Endothelial cell of umbilical vein (primary cell): ENCODE data around the gene CARD11. TPM values are rescaled to one million over a fixed set of nuclear protein-coding genes. Genes with fewer than 3 reads are reported as not detected.

Experiments
- BruUV-seq: library from RNA; stranded (reverse); fragments of 400-500 nt; replicated peaks from 2 replicates; lab custom pipeline; 2021; lab: Mats Ljungman, UMichigan
- CTCF ChIA-PET: fragments of 300-600, 350-600 bp; sonication (Branson Sonifier 250); formaldehyde crosslinking; loops from one replicate; lab custom pipeline; 2021; ENCODE audit warnings: antibody characterized with exemption, inconsistent platforms; lab: Charles Lee
- POLR2A ChIA-PET: fragments of 300-600, 350-600 bp; sonication (Branson Sonifier 250); formaldehyde crosslinking; loops from one replicate; lab custom pipeline; 2021; ENCODE audit warnings: antibody characterized with exemption, inconsistent platforms; lab: Charles Lee
- DNase-seq: peaks from one replicate; pipeline ENCODE4 v3.0.0-alpha.2; 2011; ENCODE audit warnings: low read depth, low spot score
- FAIRE-seq: peaks from 2 replicates; lab custom pipeline; 2011; peaks lifted over from hg19 to GRCh38; lab: Jason Lieb, UNC
- H2AFZ ChIP-seq: 2 replicates; pipeline ENCODE4 v1.6.0; 2012; ENCODE audit warnings: low read depth, low read length, control low read depth, inconsistent platforms
- H3K27ac ChIP-seq: 2 replicates; pipeline ENCODE4 v1.5.1; 2011; ENCODE audit warnings: low read depth, mild to moderate bottlenecking, control low read depth, low read length, moderate library complexity; ENCODE audit not compliant: insufficient read depth
- H3K27me3 ChIP-seq, 2 experiments: 2 replicates each; pipeline versions ENCODE4 v1.6.0 to v1.6.1; 2011; ENCODE audit warnings: low read length in 2 of 2, mixed read lengths in 1 of 2; ENCODE audit not compliant: control insufficient read depth in 2 of 2, insufficient read depth in 2 of 2
- H3K36me3 ChIP-seq, 2 experiments: 2 replicates in 1 of 2; 3 replicates in 1 of 2; pipeline ENCODE4 v1.5.1; 2011; ENCODE audit warnings: low read length in 2 of 2, mild to moderate bottlenecking in 1 of 2, moderate library complexity in 1 of 2; ENCODE audit not compliant: control insufficient read depth in 2 of 2, insufficient read depth in 2 of 2; ENCODE audit errors: extremely low read depth in 1 of 2
- H3K4me1 ChIP-seq: 3 replicates; pipeline ENCODE4 v1.5.1; 2011; ENCODE audit warnings: mild to moderate bottlenecking, low read length; ENCODE audit not compliant: control insufficient read depth, insufficient read depth; ENCODE audit errors: extremely low read depth
- H3K4me2 ChIP-seq: 2 replicates; pipeline ENCODE4 v1.6.1; 2011; ENCODE audit warnings: low read length, control low read depth, mixed read lengths; ENCODE audit not compliant: insufficient read depth
- H3K4me3 ChIP-seq, 3 experiments: fragments of 200-600 bp in 1 of 3; sonication (generic), shearing (Covaris generic) in 1 of 3; replicated peaks in 1 of 3; 2 replicates each; pipeline ENCODE4 v1.5.1; 2011 to 2016; ENCODE audit warnings: control low read depth in 3 of 3, low read length in 3 of 3, mild to moderate bottlenecking in 2 of 3, inconsistent platforms in 1 of 3, low read depth in 1 of 3, moderate library complexity in 1 of 3; ENCODE audit not compliant: insufficient read depth in 1 of 3
- H3K79me2 ChIP-seq: 2 replicates; pipeline ENCODE4 v1.6.0; 2012; ENCODE audit warnings: low read length, inconsistent platforms; ENCODE audit not compliant: control insufficient read depth, insufficient read depth
- H3K9ac ChIP-seq: replicated peaks from 2 replicates; pipeline ENCODE3; 2011; ENCODE audit warnings: low read length, control low read depth; ENCODE audit not compliant: insufficient read depth; ENCODE audit errors: extremely low read depth
- H3K9me1 ChIP-seq: replicated peaks from 3 replicates; pipeline ENCODE4 v1.6.0; 2011; ENCODE audit warnings: mild to moderate bottlenecking, low read length; ENCODE audit not compliant: control insufficient read depth, insufficient read depth; ENCODE audit errors: extremely low read depth
- H3K9me3 ChIP-seq: replicated peaks from 2 replicates; pipeline ENCODE4 v1.5.1; 2012; ENCODE audit warnings: low read length, inconsistent platforms; ENCODE audit not compliant: control insufficient read depth, insufficient read depth
- H4K20me1 ChIP-seq: replicated peaks from 2 replicates; pipeline ENCODE3; 2011; ENCODE audit warnings: mild to moderate bottlenecking, low read length; ENCODE audit not compliant: control insufficient read depth, insufficient read depth; ENCODE audit errors: extremely low read depth
- EZH2 ChIP-seq: IDR thresholded peaks from 2 replicates; pipeline ENCODE4 v1.6.1; 2012; ENCODE audit warnings: borderline replicate concordance, low read depth, mild to moderate bottlenecking, moderate library complexity, low read length, inconsistent platforms; ENCODE audit not compliant: severe bottlenecking
- FOS ChIP-seq: IDR thresholded peaks from 2 replicates; pipeline ENCODE4 v1.6.1; 2011; ENCODE audit warnings: mild to moderate bottlenecking, low read length, moderate library complexity, borderline replicate concordance; ENCODE audit not compliant: insufficient read depth
- GATA2 ChIP-seq: IDR thresholded peaks from 2 replicates; pipeline ENCODE4 v1.7.0; 2011; ENCODE audit warnings: low read depth, mild to moderate bottlenecking, moderate library complexity, mixed read lengths, low read length; ENCODE audit not compliant: insufficient read length, insufficient read depth
- JUN ChIP-seq: IDR thresholded peaks from 2 replicates; pipeline ENCODE4 v1.6.1; 2011; ENCODE audit warnings: borderline replicate concordance, low read depth; ENCODE audit not compliant: insufficient read length, insufficient read depth
- MYC ChIP-seq: IDR thresholded peaks from one replicate; pipeline ENCODE4 v1.6.1; 2011; ENCODE audit warnings: mild to moderate bottlenecking, low read depth, low read length
- POLR2A ChIP-seq: IDR thresholded peaks from 2 replicates; pipeline ENCODE4 v1.6.1; 2012; ENCODE audit warnings: low read depth, mild to moderate bottlenecking, control low read depth, low read length
- POLR2AphosphoS5 ChIP-seq: IDR thresholded peaks from 2 replicates; pipeline ENCODE4 v1.6.1; 2012; ENCODE audit warnings: low read depth, mild to moderate bottlenecking, control low read depth, low read length, moderate library complexity; ENCODE audit not compliant: insufficient read depth
- dilution Hi-C: fragments of 300-500 bp; cut with MboI; formaldehyde crosslinking; loops from one replicate; pipeline ENCODE4 v1.15.0; 2019; ENCODE audit warnings: low sequenced_read_pairs; ENCODE audit not compliant: extremely low pct_ligation_motif_present
- intact Hi-C: fragments of 100-400 bp; cut with micrococcal nuclease; formaldehyde crosslinking; loops from one replicate; pipeline ENCODE4 v1.10.0; 2022
- polyA plus RNA-seq, 4 experiments: library from polyadenylated mRNA; depleted of rRNA in 3 of 4; stranded (reverse) in 3 of 4; unstranded in 1 of 4; fragments of >200 nt; gene quantifications; 2 replicates each; pipeline versions ENCODE4 v1.2.1 to v1.2.3, GENCODE V29; 2011 to 2012; ENCODE audit warnings: missing spikeins in 1 of 4
- total RNA-seq: library from RNA; stranded (reverse); gene quantifications from 2 replicates; pipeline ENCODE4 v1.2.3, GENCODE V29; 2021
- TF ChIP-seq, protein P1 (sequence below): IDR thresholded peaks from 2 replicates; pipeline ENCODE4 v1.6.1; 2011; ENCODE audit not compliant: insufficient read depth, insufficient read length
- TF ChIP-seq, protein P2 (sequence below), 2 donors: IDR thresholded peaks; 1 replicate in 1 of 2; 2 replicates in 1 of 2; pipeline ENCODE4 v1.5.1; 2011; ENCODE audit warnings: low read length in 2 of 2, mild to moderate bottlenecking in 2 of 2, moderate library complexity in 2 of 2, control low read depth in 1 of 2, inconsistent platforms in 1 of 2, low read depth in 1 of 2; ENCODE audit not compliant: insufficient read depth in 1 of 2; ENCODE audit errors: extremely low read depth in 1 of 2

The CARD11 gene
- total and polyA plus RNA-seq, 2 donors (not counting 3 experiments of a cell fraction or from before 2014, with no cell fraction given): 20.4 to 41.8 TPM

DNA sequence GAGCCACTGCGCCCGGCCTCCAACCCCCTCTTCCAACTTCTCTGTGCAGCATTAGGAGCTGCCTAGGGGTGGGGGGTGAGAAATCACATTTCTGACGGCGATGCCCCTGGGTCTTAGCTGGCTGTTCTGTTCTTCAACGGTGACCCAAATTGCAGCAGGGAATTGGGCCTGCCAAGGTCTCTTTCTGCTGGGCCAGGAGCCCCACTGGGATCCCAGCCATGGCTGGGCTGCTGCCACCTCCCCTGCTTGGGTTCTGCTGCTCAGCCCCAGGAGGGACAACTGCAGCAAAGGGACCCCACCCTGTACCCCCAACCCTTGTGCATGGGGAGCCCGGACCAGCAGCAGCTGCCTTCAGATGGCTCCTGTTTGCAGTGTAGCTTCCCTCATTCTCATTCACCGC, 155.9 kb downstream of the CARD11 start:
- ChIA-PET POLR2A (no interaction called here), CTCF (interaction anchor here (0.6 to 2.6 kb wide), 6 partner anchors 89 to 786 kb away, joined by 3 to 15 read pairs (median 8); no protein-coding TSS in a partner anchor)
- Histone ChIP-seq H3K27me3 (no peaks in the 10 kb centered on the region), H3K36me3 (no peaks in the 10 kb centered on the region), H2AFZ (no peak overlapping the region), H3K4me1 (no peaks in the 10 kb centered on the region), H3K27ac (no peak overlapping the region), H3K9me3 (no peaks in the 10 kb centered on the region), H3K79me2 (no peaks in the 10 kb centered on the region), H3K4me2 (no peak overlapping the region), H4K20me1 (no peaks in the 10 kb centered on the region), H3K4me3 (no peak overlapping the region), H3K9ac (no peak overlapping the region), H3K9me1 (no peaks in the 10 kb centered on the region)
- TF ChIP-seq EZH2: no peak
- dilution Hi-C loops (no loop called here), intact Hi-C loops (loop anchor here (1.0 to 5.0 kb wide), 5 partner anchors 17 to 1009 kb away; partner anchors contain the start of gene SDK1)
- no peak for FAIRE-seq
- no TSS peak for BruUV-seq
- DNase-seq: no peak

- no peak overlapping the region for H3K4me3 ChIP-seq
- no peaks in the 10 kb centered on the region for H3K9me1 ChIP-seq
- BruUV-seq: no TSS peak
- intact Hi-C loops (loop anchor here (1.0 to 5.0 kb wide), 5 partner anchors 16 to 1010 kb away; partner anchors contain the start of gene SDK1), dilution Hi-C loops (no loop called here)
- ChIA-PET CTCF (interaction anchor here (0.9 to 2.6 kb wide), 6 partner anchors 21 to 787 kb away, joined by 3 to 15 read pairs (median 9); no protein-coding TSS in a partner anchor), POLR2A (no interaction called here)
- H3K79me2 ChIP-seq: no peaks in the 10 kb centered on the region
- H3K4me2 ChIP-seq: no peak overlapping the region
- H4K20me1 ChIP-seq: no peaks in the 10 kb centered on the region
- no peak overlapping the region for H2AFZ ChIP-seq
- FAIRE-seq (peak; percentile 92), DNase-seq (peak; percentile 62)
- no peaks in the 10 kb centered on the region for H3K9me3 ChIP-seq
- H3K27ac ChIP-seq: no peak overlapping the region
- H3K27me3 ChIP-seq: no peaks in the 10 kb centered on the region
- H3K4me1 ChIP-seq: no peaks in the 10 kb centered on the region
- peak; percentile 50 for TF ChIP-seq MYC
- TF ChIP-seq GATA2: no peak
- TF ChIP-seq, protein P1, sequence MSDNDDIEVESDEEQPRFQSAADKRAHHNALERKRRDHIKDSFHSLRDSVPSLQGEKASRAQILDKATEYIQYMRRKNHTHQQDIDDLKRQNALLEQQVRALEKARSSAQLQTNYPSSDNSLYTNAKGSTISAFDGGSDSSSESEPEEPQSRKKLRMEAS: peak; percentile 54
- TF ChIP-seq FOS: no peak
- no peak for TF ChIP-seq JUN
- TF ChIP-seq POLR2A: no peak
- TF ChIP-seq POLR2AphosphoS5: no peak
- TF ChIP-seq, protein P2, sequence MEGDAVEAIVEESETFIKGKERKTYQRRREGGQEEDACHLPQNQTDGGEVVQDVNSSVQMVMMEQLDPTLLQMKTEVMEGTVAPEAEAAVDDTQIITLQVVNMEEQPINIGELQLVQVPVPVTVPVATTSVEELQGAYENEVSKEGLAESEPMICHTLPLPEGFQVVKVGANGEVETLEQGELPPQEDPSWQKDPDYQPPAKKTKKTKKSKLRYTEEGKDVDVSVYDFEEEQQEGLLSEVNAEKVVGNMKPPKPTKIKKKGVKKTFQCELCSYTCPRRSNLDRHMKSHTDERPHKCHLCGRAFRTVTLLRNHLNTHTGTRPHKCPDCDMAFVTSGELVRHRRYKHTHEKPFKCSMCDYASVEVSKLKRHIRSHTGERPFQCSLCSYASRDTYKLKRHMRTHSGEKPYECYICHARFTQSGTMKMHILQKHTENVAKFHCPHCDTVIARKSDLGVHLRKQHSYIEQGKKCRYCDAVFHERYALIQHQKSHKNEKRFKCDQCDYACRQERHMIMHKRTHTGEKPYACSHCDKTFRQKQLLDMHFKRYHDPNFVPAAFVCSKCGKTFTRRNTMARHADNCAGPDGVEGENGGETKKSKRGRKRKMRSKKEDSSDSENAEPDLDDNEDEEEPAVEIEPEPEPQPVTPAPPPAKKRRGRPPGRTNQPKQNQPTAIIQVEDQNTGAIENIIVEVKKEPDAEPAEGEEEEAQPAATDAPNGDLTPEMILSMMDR (IDR thresholded peaks at IDR 0.05; ENCODE audit: extremely low read depth in 1 of 2, insufficient read depth in 1 of 2, low read depth in 1 of 2, low read length in 2 of 2): peak; percentile 84 to 90
- no peak overlapping the region for H3K9ac ChIP-seq
- no peaks in the 10 kb centered on the region for H3K36me3 ChIP-seq
These were observed 156.8 kb downstream of the CARD11 start for GRCh38 chr7:2886900-2887299.
